ENCODE measurements around the gene PLXDC2.

DNA sequence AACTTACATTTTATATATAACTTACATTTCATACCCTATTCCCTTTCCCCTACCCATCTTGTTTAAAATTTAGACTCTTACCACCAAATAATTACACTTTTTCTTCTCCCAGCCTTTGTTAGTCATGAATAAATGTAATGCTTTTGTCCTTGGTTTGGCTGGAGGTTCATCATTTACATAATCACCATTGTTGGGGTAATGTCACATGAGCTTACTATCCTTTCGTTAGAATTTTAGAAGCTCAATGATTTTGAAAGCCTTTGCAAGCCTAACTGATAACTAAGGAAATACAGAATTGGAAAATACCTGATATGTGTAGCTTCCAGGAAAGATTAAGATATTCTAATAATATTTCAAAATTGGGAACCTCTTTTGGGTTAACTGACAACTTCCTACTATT, 171.7 kb downstream of the PLXDC2 start:
- TF ChIP-seq, protein P1, sequence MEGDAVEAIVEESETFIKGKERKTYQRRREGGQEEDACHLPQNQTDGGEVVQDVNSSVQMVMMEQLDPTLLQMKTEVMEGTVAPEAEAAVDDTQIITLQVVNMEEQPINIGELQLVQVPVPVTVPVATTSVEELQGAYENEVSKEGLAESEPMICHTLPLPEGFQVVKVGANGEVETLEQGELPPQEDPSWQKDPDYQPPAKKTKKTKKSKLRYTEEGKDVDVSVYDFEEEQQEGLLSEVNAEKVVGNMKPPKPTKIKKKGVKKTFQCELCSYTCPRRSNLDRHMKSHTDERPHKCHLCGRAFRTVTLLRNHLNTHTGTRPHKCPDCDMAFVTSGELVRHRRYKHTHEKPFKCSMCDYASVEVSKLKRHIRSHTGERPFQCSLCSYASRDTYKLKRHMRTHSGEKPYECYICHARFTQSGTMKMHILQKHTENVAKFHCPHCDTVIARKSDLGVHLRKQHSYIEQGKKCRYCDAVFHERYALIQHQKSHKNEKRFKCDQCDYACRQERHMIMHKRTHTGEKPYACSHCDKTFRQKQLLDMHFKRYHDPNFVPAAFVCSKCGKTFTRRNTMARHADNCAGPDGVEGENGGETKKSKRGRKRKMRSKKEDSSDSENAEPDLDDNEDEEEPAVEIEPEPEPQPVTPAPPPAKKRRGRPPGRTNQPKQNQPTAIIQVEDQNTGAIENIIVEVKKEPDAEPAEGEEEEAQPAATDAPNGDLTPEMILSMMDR (IDR thresholded peaks at IDR 0.05): no peak
- no peak for TF ChIP-seq POLR2A (IDR thresholded peaks at IDR 0.05)

All from heart left ventricle (tissue), 13 donors.